OCI-LY1 (cell line): Measurements from ENCODE around the gene RNFT1.

Experiments used
- EZH2 ChIP-seq: fragments of 200-600 bp; sonication (generic), shearing (Covaris generic); IDR thresholded peaks from 2 replicates; pipeline ENCODE4 v1.8.0; 2017; ENCODE audit warnings: borderline replicate concordance, mixed run types, mild to moderate bottlenecking, antibody characterized with exemption, low read length, moderate library complexity, mixed read lengths
- TF ChIP-seq, protein P1 (sequence below): fragments of 200-600 bp; sonication (generic), shearing (Covaris generic); IDR thresholded peaks from 2 replicates; pipeline ENCODE4 v1.5.1; 2017; ENCODE audit warnings: mild to moderate bottlenecking, antibody characterized with exemption, low read length, moderate library complexity, mixed read lengths

DNA sequence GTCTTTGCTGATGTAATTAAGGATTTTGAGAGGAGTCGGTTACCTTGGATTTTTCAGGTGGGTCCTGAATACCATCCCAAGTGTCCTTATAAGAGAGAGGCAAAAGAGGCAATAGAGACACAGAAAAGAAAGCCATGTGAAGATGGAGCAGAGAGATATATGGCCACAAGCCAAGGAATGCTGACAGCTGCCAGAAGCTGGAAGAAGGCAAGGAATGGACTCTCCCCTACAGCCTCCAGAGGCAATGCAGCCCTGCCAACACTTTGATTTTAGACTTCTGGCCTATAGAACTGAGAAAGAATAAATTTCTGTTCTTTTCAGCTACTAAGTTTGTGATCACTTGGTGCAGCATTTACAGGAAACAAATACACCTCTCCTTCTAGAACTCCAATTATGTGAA lies 8.2 kb upstream of the RNFT1 start:
- no peak for TF ChIP-seq EZH2
- TF ChIP-seq, protein P1, sequence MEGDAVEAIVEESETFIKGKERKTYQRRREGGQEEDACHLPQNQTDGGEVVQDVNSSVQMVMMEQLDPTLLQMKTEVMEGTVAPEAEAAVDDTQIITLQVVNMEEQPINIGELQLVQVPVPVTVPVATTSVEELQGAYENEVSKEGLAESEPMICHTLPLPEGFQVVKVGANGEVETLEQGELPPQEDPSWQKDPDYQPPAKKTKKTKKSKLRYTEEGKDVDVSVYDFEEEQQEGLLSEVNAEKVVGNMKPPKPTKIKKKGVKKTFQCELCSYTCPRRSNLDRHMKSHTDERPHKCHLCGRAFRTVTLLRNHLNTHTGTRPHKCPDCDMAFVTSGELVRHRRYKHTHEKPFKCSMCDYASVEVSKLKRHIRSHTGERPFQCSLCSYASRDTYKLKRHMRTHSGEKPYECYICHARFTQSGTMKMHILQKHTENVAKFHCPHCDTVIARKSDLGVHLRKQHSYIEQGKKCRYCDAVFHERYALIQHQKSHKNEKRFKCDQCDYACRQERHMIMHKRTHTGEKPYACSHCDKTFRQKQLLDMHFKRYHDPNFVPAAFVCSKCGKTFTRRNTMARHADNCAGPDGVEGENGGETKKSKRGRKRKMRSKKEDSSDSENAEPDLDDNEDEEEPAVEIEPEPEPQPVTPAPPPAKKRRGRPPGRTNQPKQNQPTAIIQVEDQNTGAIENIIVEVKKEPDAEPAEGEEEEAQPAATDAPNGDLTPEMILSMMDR = no peak
